Measurements from ENCODE around the gene KAZN.

GRCh38 chr1:15146142-15146680 is 547.7 kb downstream of the KAZN start:
- no peak for TF ChIP-seq CTCF (optimal IDR thresholded peaks at IDR 0.05 in 1 of 3, IDR thresholded peaks at IDR 0.05 in 1 of 3, conservative IDR thresholded peaks at IDR 0.05 in 1 of 3; ENCODE audit: extremely low read depth in 1 of 3, insufficient read depth in 2 of 3, low read length in 3 of 3)
- no peak for TF ChIP-seq EZH2 (IDR thresholded peaks at IDR 0.05; ENCODE audit: low read length)
